Measurements from ENCODE around the gene SLC9A4. TPM values are rescaled to one million over a fixed set of nuclear protein-coding genes. Genes with fewer than 3 reads are reported as not detected.
A peak's percentile ranks its signal among the peaks of the same experiment; 100 is the strongest.

The SLC9A4 gene
- total and polyA plus RNA-seq, 4 donors: 0.06 to 0.09 TPM; not detected in 2

GRCh38 chr2:102538491-102538890 lies 65.5 kb downstream of the SLC9A4 start:
- H3K27me3 ChIP-seq (ENCODE audit: control insufficient read depth in 3 of 3, insufficient read depth in 3 of 3, low read length in 2 of 3): no peaks in the 10 kb centered on the region
- DNase-seq: no peak
- no peaks in the 10 kb centered on the region for H3K36me3 ChIP-seq (ENCODE audit: control insufficient read depth in 4 of 4, insufficient read depth in 4 of 4, low read length in 4 of 4)
- TF ChIP-seq, protein P1, sequence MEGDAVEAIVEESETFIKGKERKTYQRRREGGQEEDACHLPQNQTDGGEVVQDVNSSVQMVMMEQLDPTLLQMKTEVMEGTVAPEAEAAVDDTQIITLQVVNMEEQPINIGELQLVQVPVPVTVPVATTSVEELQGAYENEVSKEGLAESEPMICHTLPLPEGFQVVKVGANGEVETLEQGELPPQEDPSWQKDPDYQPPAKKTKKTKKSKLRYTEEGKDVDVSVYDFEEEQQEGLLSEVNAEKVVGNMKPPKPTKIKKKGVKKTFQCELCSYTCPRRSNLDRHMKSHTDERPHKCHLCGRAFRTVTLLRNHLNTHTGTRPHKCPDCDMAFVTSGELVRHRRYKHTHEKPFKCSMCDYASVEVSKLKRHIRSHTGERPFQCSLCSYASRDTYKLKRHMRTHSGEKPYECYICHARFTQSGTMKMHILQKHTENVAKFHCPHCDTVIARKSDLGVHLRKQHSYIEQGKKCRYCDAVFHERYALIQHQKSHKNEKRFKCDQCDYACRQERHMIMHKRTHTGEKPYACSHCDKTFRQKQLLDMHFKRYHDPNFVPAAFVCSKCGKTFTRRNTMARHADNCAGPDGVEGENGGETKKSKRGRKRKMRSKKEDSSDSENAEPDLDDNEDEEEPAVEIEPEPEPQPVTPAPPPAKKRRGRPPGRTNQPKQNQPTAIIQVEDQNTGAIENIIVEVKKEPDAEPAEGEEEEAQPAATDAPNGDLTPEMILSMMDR (IDR thresholded peaks at IDR 0.05; ENCODE audit: control extremely low read depth, extremely low read depth): no peak
- WGBS, 2 donors: 46 to 49% methylated on average over 2 of the region's 2 CpGs
- H3K9ac ChIP-seq (ENCODE audit: insufficient read depth in 1 of 2, low read length in 2 of 2): no peak overlapping the region
- H3K4me1 ChIP-seq (ENCODE audit: control insufficient read depth in 5 of 5, insufficient read depth in 5 of 5, low read length in 5 of 5): no peaks in the 10 kb centered on the region
- H3K9me3 ChIP-seq (ENCODE audit: control insufficient read depth in 4 of 4, insufficient read depth in 3 of 4, low read length in 3 of 4): no peaks in the 10 kb centered on the region
- no peak overlapping the region for H3K4me3 ChIP-seq
- no peak overlapping the region for H3K27ac ChIP-seq (ENCODE audit: low read depth in 1 of 2, low read length in 1 of 2)
- no peak for ATAC-seq (ENCODE audit: insufficient read depth, low FRiP score)

DNA sequence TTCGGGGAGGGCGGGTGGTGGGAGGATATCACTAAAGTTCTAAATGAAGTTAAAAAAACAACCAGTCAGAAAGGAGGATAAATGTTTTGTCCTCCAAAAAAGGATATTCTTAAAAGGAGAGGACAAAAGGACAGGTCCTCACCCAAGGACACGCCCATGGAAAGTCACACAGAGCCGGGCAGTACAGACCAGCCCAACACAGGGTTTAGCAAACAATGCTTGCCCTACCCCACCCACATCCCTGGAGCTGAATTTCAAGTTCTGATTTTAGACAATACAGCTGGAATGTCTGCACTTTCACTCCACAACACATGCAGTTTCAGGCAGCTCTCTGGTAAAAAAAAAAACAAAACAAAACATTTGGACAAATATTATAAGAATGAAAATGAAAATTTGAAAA lies 67.9 kb downstream of the SLC9A4 start:
- Histone ChIP-seq H3K36me3 (ENCODE audit: control insufficient read depth in 4 of 4, insufficient read depth in 4 of 4, low read length in 4 of 4) (no peaks in the 10 kb centered on the region), H3K9me3 (ENCODE audit: control insufficient read depth in 4 of 4, insufficient read depth in 3 of 4, low read length in 3 of 4) (no peaks in the 10 kb centered on the region), H3K9ac (ENCODE audit: insufficient read depth in 1 of 2, low read length in 2 of 2) (no peak overlapping the region), H3K4me3 (no peak overlapping the region), H3K27ac (ENCODE audit: low read depth in 1 of 2, low read length in 1 of 2) (no peak overlapping the region), H3K4me1 (ENCODE audit: control insufficient read depth in 5 of 5, insufficient read depth in 5 of 5, low read length in 5 of 5) (no peaks in the 10 kb centered on the region), H3K27me3 (ENCODE audit: control insufficient read depth in 3 of 3, insufficient read depth in 3 of 3, low read length in 2 of 3) (no peaks in the 10 kb centered on the region)
- ATAC-seq (ENCODE audit: insufficient read depth, low FRiP score) (no peak), DNase-seq (peak in 2 of 3 donors; percentile 3 to 26)
- TF ChIP-seq, protein P1 (IDR thresholded peaks at IDR 0.05; ENCODE audit: control extremely low read depth, extremely low read depth): no peak
- 41 to 67% methylated on average over 4 of the region's 4 CpGs for WGBS, 2 donors

DNA sequence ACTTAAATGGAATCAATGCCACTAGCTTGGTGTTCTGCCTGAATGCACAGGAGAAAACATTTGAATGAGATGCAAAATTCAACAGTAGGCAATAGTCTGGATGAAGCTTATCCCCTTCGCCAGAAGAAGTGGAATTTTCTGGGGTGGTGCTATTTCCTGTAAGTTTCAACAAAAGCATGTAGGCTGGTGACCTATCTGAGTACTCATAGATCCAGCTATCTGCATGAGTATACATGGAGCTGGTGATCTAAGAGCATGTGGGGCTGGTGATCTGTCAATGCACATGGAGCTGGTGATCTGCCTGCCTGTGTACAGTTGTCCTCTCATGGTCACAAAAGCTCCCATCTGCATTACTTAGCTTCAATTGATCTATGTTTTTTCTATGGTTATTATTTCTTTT lies 71.2 kb downstream of the SLC9A4 start:
- Histone ChIP-seq H3K4me1 (ENCODE audit: control insufficient read depth in 5 of 5, insufficient read depth in 5 of 5, low read length in 5 of 5) (no peaks in the 10 kb centered on the region), H3K9ac (ENCODE audit: insufficient read depth in 1 of 2, low read length in 2 of 2) (no peak overlapping the region), H3K36me3 (ENCODE audit: control insufficient read depth in 4 of 4, insufficient read depth in 4 of 4, low read length in 4 of 4) (no peaks in the 10 kb centered on the region), H3K4me3 (no peak overlapping the region), H3K27me3 (ENCODE audit: control insufficient read depth in 3 of 3, insufficient read depth in 3 of 3, low read length in 2 of 3) (no peaks in the 10 kb centered on the region), H3K27ac (ENCODE audit: low read depth in 1 of 2, low read length in 1 of 2) (no peak overlapping the region), H3K9me3 (ENCODE audit: control insufficient read depth in 4 of 4, insufficient read depth in 3 of 4, low read length in 3 of 4) (peaks cover 0 to 8% (median 4%) of the 10 kb centered on the region in 4 donors)
- no peak for ATAC-seq (ENCODE audit: insufficient read depth, low FRiP score)
- no peak for DNase-seq
- WGBS, 2 donors: 82 to 90% methylated on average over 1 of the region's 1 CpG
- TF ChIP-seq, protein P1 (IDR thresholded peaks at IDR 0.05; ENCODE audit: control extremely low read depth, extremely low read depth): no peak

- DNase-seq: no peak
- WGBS, 2 donors: 92 to 93% methylated on average over 2 of the region's 2 CpGs
- TF ChIP-seq, protein P1 (IDR thresholded peaks at IDR 0.05; ENCODE audit: control extremely low read depth, extremely low read depth): no peak
- no peak overlapping the region for H3K9ac ChIP-seq (ENCODE audit: insufficient read depth in 1 of 2, low read length in 2 of 2)
- peaks cover 0 to 13% (median 8%) of the 10 kb centered on the region in 4 donors for H3K9me3 ChIP-seq (ENCODE audit: control insufficient read depth in 4 of 4, insufficient read depth in 3 of 4, low read length in 3 of 4)
- H3K27me3 ChIP-seq (ENCODE audit: control insufficient read depth in 3 of 3, insufficient read depth in 3 of 3, low read length in 2 of 3): no peaks in the 10 kb centered on the region
- no peak overlapping the region for H3K27ac ChIP-seq (ENCODE audit: low read depth in 1 of 2, low read length in 1 of 2)
- H3K4me1 ChIP-seq (ENCODE audit: control insufficient read depth in 5 of 5, insufficient read depth in 5 of 5, low read length in 5 of 5): no peaks in the 10 kb centered on the region
- H3K4me3 ChIP-seq: no peak overlapping the region
- no peak for ATAC-seq (ENCODE audit: insufficient read depth, low FRiP score)
- H3K36me3 ChIP-seq (ENCODE audit: control insufficient read depth in 4 of 4, insufficient read depth in 4 of 4, low read length in 4 of 4): no peaks in the 10 kb centered on the region
These were observed 74.4 kb downstream of the SLC9A4 start for GRCh38 chr2:102547462-102547861.
